AG08395 (cell line): ENCODE data around the gene GLIPR1L2.
"Not testable (repeated sequence)": the region's sequence is repeated elsewhere in the genome, so short reads cannot be mapped to it uniquely, and the experiment has no call there.

Experiments
- DNase-seq: peaks from one replicate; pipeline ENCODE4 v3.0.0; 2012; ENCODE audit warnings: mixed read lengths, low spot score

The GLIPR1L2 gene

DNA sequence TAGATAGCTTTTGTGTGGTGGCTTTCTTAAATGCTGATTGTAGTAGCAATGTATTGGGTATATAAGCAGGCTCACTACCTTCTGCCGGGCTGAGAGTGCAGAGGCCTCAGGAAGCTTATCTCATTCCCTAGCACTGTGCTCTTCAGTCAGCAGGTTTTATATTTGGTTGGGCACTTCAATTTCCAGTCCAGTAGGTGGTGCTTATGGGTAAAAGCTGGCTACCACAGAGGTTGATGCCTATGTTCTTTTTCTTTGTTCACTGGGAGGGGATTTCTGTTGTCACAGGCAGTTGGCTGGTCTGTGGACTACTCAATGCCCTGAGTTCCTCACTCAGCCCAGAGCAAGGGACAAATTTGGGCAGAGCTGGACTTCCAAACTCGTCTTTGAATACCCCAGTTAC is 46.7 kb downstream of the GLIPR1L2 start:
- DNase-seq, result peak; percentile 31

DNA sequence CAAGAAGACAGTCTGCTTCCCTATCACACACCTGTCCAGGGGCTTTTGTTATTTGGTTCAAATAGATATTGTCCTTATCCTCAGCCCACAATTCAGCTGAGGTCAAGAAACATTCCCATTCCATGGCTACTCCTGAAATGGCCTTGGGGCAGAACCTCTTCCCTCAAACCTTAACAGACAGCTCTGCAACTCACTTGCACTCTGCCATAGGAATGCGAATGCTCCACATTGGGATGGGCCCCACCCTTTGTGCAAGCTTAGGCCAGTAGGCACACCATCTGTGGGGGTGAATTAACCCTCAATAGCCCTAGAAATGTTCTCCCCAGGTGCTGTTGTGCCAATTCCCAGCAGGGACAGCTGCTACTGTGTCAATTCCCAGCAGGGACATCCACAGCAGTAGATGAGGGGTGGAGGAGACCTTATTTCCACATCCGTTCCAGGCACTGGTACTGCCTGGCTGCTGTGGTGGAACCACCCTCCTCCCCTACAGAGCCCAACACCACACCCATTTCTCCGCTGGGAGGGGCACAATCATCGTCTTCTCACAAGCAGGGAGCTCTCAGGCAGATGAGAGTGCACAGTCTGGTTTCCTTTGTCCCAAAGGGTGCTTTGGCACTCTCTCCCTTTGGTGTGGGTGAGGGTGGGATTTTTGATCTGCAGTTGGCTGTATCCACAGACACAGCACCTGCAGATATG is 47.3 kb downstream of the GLIPR1L2 start:
- DNase-seq, result no peak

DNA sequence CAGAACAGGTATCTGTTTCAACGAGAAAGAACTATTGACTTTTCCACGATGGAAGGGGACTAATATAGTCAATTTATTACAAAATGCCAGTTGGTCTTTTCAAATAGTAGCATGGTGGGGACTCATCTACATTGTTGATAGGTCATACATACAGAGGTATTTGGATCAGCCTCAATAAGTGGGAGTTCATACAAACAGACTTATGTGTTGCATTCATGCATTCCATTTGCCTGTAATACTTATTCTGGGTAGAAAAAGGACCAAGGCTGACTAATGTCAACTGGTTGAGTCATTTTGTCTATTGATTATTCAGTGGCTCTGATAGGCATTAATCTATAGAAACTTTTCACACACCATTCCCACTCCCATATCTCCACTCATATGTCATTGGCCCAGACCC is 48.2 kb downstream of the GLIPR1L2 start:
- peak; percentile 13 for DNase-seq

DNA sequence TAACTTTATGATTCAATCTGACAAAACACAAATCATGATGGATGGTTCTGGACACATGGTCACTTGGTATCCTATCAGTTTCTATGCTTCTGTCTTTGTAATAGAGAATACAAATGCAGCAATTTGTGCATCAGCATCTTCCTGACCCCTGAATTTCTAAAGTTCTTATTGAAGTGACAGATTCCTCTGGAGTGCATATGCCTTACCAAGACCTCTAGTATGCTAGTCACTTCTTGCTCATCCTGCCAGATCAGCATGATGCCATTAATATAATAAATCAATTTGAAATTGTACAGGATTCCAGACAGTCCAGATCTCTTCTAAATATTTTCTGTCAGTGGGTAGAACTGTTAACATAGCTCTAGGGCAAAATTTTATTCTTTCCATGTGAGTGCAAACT is 49.0 kb downstream of the GLIPR1L2 start:
- DNase-seq, result no peak

DNA sequence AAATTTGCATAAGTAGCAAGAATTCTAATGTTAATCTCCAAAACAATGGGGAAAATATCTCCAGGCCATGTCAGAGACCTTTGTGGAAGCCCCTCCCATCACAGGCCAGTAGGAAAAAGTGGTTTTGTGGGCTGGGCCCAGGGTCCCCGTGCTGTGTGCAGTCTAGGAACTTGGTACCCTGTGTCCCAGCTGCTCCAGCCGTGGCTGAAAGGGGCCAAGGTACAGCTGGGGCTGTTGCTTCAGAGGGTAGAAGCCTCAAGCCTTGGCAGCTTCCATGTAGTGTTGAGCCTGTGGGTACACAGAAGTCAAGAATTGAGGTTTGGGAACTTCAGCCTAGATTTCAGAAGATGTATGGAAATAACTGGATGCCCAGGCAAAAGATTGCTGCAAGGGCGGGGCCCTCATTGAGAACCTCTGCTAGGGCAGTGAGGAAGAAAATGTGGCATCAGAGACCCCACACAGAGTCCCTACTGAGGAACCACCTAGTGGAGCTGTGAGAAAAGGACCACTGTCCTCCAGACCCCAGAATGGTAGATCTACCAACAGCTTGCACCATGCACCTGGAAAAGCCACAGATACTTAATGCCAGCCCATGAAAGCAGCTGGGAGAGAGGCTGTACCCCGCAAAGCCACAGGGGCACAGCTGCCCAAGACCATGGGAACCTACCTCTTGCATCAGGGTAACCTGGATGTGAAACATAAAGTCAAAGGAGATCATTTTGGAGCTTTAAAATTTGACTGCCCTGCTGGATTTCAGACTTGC is 51.0 kb downstream of the GLIPR1L2 start:
- not testable (repeated sequence) for DNase-seq

DNA sequence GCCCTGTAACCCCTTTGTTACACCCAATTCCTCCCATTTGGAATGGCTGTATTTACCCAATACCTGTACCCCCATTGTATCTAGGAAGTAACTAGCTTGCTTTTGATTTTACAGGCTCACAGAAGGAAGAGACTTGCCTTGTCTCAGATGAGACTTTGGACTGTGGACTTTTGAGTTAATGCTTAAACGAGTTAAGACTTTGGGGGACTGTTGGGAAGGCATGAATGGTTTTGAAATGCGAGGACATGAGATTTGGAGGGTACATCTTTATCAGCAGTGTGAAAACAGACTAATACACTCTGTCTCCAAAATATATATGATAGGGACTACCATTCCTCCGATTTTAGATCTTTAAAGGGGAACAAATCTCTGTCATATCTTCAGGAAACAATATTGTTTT is 51.6 kb downstream of the GLIPR1L2 start:
- not testable (repeated sequence) for DNase-seq

DNA sequence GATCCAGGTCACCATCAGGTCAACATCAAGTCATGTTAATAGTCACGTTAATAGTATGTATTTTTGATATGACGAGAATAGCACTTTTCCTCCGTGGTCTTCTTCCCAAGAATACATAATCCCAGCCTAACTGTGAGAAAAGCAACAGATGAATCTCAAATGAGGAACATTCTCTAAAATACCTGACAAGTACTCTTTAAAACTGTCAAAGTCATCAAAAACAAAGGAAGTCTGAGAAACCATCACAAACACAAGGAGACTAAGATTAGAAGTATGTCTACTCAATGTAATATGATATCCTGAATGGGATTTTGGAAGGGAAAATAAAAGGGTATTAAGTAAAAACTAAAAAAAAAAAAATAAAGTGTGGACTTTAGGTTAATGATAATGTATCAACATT is 52.8 kb downstream of the GLIPR1L2 start:
- DNase-seq, result no peak

DNA sequence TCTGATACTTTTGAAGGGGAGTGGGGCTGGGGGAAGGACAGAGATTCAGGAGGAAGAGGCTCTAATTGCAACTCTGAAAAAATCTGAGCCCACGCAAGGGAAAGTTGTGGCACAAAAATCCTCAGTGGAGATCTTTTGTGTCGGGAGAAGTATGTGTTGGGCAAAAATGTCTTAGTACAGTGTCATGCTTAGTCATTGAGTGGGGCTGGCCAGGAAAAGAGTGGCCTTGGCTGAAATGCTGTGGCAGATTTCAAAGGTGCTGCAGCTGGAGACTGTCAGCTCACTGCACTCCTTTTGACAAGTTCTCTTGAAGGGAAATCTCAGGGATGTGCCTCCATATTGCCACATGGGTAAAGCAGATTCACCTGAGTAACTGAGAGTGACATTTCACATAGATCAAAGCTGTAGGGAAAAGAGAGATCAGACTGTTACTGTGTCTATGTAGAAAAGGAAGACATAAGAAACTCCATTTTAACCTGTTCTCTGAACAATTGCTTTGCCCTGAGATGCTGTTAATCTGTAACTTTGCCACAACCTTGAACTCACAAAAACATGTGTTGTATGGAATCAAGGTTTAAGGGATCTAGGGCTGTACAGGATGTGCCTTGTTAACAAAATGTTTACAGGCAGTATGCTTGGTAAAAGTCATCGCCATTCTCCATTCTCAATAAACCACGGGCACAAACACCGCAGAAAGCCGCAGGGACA is 53.7 kb downstream of the GLIPR1L2 start:
- DNase-seq, result peak; percentile 71

DNA sequence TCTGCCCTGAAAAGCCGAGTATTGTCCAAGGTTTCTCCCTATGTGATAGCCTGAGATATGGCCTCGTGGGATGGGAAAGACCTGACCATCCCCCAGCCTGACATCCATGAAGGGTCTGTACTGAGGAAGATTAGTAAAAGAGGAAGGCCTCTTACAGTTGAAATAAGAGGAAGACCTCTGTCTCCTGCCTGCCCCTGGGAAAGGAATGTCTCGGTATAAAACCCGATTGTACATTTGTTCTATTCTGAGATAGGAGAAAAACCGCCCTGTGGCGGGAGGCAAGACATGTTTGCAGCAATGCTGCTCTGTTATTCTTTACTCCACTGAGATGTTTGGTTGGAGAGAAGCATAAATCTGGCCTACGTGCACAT is 54.2 kb downstream of the GLIPR1L2 start:
- DNase-seq, result not testable (repeated sequence)

DNA sequence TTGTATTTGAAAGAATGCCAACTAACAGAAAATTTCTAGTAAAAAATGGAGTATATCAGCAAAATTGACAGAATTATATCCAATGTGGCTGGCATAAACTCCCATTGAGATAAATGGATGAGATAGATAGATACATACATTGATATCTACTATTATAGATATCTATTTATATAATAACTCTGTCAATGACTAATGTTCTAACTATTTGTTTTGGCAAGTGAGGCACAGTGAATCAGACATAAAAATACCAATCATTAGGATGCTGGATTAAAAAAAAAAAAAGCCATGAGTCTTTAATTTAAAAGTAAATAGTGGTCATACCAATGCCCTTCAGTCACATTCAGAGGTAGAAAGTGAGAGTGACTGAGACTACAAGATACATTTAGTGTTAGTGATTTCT is 56.0 kb downstream of the GLIPR1L2 start:
- peak; percentile 70 for DNase-seq

DNA sequence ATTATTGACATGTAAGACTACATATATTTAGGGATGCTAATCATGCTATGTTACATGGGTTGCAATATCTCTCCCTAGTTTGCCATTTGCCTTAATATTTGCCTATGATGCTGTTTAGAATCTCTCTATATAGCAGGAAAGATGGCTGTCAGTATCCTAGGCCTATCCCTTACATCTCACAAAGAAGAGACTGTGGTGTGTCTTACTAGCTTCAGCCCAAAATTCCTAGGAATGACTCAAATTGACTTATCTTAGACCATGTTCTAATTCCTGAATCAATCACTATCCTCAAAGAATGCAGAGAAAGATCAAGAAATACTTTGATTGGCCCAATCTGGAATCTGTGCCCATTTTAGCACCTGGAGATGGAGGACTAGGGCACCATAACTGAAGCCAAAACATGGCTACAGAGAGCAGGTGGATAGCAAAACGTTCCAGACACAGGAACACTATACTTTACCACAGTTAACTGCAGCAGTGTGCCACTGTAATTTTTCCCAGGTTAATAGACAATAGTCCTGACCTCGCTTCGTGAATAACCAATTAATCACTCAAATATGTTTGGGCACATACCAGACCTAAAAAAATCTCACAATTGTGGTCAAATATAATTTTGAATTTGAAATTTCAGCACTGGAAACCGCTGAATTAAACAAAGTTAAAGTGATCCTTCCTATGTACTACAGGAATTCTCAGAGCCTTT is 57.0 kb downstream of the GLIPR1L2 start:
- no peak for DNase-seq

DNA sequence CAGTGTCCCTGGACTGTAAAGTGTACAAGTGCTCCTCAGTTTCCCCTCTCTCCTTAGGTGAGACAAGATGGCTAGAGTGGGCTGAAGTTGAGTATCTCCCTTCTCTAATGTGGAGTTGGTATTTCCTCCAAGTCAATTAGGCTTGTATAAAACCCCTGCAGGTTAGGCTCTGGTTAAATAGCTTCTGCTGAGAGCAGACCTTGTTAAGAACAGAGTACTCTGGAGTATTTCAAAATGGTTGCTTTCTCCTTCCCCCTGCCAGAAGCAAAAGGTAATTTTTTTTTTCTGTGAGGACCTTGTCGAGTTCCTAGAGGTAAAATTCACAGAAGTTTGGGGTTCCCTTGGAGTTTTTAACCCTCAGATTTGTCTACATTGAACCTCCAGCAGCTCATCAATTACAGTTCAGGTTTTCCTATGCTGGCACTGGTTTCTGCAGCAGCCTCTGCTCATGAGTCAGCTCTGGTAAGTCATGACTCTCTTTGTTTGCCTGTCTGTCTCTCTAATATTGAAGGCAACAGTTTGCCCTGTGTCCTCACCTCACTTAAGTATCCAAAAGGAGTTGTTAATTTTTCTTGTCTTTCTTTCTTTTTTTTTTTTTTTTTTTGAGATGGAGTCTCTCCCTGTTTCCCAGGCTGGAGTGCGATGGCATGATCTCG is 61.9 kb downstream of the GLIPR1L2 start:
- peak; percentile 54 for DNase-seq

DNA sequence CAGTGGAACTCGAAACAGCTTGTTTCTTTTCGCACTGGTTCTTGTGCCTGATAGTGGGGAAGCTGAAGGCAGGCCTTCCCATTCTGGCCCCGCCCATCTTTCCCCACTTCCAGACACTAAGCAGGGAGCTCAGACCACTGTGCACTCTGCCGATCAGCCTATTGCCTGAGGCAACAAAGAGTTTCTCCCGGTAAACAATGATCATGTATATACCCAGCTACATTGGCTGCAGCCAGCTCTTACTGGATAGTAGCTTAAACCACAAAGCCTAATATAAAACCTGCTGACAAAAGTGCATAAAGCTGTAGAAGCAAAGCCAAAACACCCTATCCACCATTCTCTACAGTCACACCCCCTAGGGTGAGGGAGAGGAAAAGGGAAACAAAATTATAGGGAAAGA is 65.0 kb downstream of the GLIPR1L2 start:
- DNase-seq, result no peak

DNA sequence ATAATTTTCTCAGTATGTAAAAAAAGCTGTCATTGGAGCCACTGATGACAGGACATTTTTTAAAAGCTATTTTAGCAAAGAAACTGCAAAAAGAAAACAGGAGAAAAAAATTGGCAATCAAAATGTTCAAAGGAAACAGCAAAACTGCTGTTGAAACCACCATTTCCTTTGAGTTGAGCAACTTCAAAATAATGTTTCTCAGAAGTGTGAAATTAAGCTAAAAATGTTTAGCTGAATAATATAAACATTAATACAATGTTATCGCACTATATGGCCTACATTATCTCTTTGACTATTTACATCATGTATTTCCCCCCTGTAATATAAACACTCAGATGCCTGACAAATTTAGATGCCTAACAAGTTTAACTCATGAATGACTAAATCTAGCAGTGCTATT is 66.3 kb downstream of the GLIPR1L2 start:
- DNase-seq, result no peak

DNA sequence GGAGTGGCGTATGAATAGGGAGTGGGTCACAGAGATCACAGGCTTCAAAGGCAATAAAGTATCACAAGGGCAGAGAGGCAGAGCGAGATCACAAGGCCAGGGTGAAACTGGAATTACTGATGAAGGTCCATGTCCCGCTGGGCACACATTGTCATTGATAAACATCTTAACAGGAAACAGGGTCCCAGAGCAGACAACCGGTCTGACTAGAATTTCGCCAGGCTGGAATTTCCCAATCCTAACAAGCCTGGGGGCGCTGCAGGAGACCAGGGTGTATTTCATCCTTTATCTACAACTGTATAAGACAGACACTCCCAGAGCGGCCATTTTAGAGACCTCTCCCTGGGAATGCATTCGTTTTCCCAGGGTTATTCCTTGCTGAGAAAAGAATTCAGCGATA is 67.0 kb downstream of the GLIPR1L2 start:
- not testable (repeated sequence) for DNase-seq

DNA sequence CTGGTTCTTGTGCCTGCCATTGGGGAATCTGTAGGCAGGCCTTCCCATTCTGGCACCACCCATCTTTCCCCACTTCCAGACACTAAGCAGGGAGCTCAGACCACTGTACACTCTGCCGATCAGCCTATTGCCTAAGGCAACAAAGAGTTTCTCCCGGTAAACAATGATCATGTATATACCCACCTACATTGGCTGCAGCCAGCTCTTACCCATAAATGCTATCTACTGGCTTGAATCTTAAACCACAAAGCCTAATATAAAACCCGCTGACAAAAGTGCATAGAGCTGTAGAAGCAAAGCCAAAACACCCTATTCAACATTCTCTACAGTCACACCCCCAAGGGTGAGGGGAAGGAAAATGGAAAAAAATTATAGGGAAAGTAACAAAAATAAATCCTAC is 68.9 kb downstream of the GLIPR1L2 start:
- no peak for DNase-seq

DNA sequence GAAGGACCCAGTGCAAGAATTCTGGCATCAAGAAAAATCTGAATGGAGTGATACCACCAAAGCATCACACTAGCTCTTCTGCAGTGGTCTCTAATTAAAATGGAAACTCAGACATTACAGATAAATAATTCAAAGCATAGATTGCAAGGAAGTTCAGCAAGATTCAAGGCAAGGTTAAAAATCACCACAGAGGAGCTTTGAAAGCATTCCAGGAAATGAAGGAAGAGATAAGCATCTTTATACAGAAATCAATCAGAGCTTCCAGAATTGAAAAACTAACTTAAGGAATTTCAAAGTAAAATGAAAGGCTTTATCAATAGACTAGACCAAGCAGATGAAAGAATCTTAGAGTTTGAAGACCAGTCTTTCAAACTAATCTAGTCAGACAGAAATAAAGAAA is 69.3 kb downstream of the GLIPR1L2 start:
- DNase-seq, result no peak

DNA sequence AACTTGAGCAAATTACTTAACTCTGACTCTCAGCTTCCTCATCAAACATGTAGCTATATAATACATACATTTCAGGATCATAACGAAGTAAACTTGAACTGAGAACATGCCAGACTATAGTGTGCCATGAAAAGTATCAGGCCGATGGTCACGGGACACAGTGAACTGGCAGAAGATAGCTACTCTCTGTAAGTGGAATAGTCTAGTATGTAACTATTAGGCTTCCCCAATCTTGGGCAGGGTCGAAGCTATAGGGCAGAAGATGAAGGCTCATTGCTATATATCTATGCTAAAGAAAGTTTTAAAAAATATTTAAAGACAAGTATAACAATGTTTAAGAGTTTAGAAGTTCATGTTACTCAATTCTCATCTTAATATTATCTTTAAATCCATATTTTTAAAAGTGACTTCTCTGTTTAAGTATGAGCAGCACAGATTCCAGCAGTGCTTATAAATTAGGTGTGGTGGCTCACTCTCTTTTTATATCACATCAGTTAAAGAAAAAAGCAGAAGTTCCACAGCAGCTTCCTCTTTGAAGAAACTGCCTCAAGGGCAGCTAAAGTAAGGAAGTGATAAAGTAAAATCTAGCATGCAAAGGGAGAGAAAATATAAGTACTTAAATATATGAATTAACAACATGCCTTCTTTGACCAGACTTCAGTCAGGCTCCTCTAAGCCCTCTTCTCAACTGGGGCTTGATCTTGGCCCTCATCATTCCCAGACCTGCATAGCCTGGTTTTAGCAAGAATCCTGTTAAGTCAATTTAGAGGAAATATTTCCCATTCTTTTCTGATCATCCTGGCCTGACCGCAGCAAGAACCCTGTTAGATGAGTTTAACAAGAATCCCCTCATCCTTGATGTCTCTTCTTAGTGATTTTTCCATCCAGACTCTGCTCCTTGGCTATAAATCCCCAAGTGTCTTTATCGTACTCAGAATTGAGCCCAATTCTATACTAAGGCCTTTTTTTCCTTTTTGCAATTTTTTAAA is 81.3 kb downstream of the GLIPR1L2 start:
- no peak for DNase-seq

DNA sequence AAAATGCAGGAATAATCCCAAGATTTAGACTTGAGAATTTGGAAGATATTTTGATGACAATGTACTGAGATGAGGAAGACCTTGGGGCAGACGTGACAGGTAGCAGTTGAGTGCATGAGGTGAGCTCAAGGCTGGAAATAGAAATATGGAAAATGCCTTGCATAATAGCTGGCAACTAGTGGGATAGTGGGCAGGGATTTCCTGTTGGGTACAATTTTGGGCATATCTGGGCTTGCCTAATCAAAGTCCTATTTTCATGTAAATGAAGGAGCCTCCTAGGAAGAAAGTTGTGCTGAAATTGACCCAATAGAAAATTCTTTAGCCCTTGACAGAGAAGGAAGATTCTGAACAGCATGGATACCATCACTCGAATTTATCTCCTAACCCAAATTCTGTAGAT is 83.2 kb downstream of the GLIPR1L2 start:
- no peak for DNase-seq

DNA sequence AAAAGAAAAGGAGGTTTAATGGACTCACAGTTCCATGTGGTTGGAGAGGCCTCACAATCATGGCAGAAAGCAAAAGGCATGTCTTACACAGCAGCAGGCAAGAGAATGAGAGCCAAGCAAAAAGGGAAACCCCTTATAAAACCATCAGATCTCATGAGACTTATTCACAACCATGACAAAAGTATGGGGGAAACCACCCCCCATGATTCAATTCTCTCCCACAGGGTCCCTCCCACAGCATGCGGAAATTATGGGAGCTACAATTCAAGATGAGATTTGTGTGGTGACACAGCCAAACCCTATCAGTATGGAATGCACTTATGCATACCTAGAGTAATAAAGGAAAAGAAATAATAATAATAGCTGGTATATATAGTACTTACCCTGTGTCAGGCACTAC is 85.2 kb downstream of the GLIPR1L2 start:
- no peak for DNase-seq

DNA sequence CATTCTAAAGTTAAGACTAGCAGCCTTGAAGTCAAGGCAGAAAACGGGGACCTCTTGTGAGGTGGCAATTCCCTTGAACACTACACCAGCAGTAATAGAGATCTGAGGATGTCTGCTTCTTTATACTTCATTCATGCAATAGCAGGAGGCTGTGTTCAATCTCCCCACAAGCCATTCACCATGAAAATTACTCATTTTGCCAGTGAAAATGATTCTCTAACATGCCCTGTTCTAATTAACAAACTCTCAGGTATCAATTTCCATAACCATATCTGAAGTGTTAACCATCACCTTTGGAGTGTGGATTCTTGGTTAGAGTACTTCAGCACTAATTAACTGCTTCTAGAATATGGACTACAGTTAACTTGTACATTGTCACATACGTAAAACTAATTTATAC is 86.2 kb downstream of the GLIPR1L2 start:
- no peak for DNase-seq
